HG02970 (cell line): ENCODE data around the gene HLF.

Experiments used
- ATAC-seq: cut with Tn5 transposase; IDR thresholded peaks from one replicate; pipeline ENCODE4 v1.9.1; 2021; ENCODE audit warnings: mild to moderate bottlenecking, moderate library complexity, moderate number of reproducible peaks; ENCODE audit not compliant: unreplicated experiment, low FRiP score

Gene HLF

GRCh38 chr17:55264645-55265298 lies at the start of gene HLF:
Gene HLF (plus strand): TSS chr17:55264960. CDS start chr17:55265485, 525 bp downstream.
- peak; percentile 94 for ATAC-seq

GRCh38 chr17:55215711-55216110 lies 49.0 kb upstream of the HLF start:
- no peak for ATAC-seq

GRCh38 chr17:55216888-55217287 lies 47.9 kb upstream of the HLF start:
- no peak for ATAC-seq

GRCh38 chr17:55219459-55219858 lies 45.3 kb upstream of the HLF start:
- ATAC-seq, result no peak

GRCh38 chr17:55219934-55220333 lies 44.8 kb upstream of the HLF start:
- ATAC-seq, result no peak

GRCh38 chr17:55223524-55223923 lies 41.2 kb upstream of the HLF start:
- no peak for ATAC-seq

- no peak for ATAC-seq
Observed at GRCh38 chr17:55224746-55225145, 40.0 kb upstream of the HLF start.

GRCh38 chr17:55225237-55225636 lies 39.5 kb upstream of the HLF start:
- ATAC-seq, result no peak

GRCh38 chr17:55228683-55229192 lies 36.0 kb upstream of the HLF start:
- no peak for ATAC-seq

- ATAC-seq, result no peak
Observed at GRCh38 chr17:55229276-55229675, 35.5 kb upstream of the HLF start.

GRCh38 chr17:55230716-55231115 lies 34.0 kb upstream of the HLF start:
- ATAC-seq, result no peak

- no peak for ATAC-seq
Observed at GRCh38 chr17:55233840-55234239, 30.9 kb upstream of the HLF start.

GRCh38 chr17:55236316-55236715 lies 28.4 kb upstream of the HLF start:
- no peak for ATAC-seq

GRCh38 chr17:55237268-55237667 lies 27.5 kb upstream of the HLF start:
- ATAC-seq, result no peak

GRCh38 chr17:55237841-55238178 lies 26.9 kb upstream of the HLF start:
- no peak for ATAC-seq

GRCh38 chr17:55238179-55238930 lies 26.4 kb upstream of the HLF start:
- peak; percentile 95 for ATAC-seq

- ATAC-seq, result no peak
Observed at GRCh38 chr17:55238931-55239297, 25.8 kb upstream of the HLF start.

- no peak for ATAC-seq
Observed at GRCh38 chr17:55241097-55241496, 23.7 kb upstream of the HLF start.

- ATAC-seq, result no peak
Observed at GRCh38 chr17:55242476-55242875, 22.3 kb upstream of the HLF start.

- no peak for ATAC-seq
Observed at GRCh38 chr17:55245986-55246385, 18.8 kb upstream of the HLF start.

GRCh38 chr17:55246583-55246982 lies 18.2 kb upstream of the HLF start:
- no peak for ATAC-seq

- no peak for ATAC-seq
Observed at GRCh38 chr17:55248077-55248476, 16.7 kb upstream of the HLF start.
